Effector CD4-positive, alpha-beta T cell (primary cell): ENCODE measurements around the gene NDST1.

Experiments used
- DNase-seq: peaks from one replicate; pipeline ENCODE4 v3.0.0-alpha.2; 2020

Gene NDST1

GRCh38 chr5:150590979-150591695 is 83.2 kb downstream of the NDST1 start:
- no peak for DNase-seq

- DNase-seq: no peak
Observed at GRCh38 chr5:150593593-150593992, 85.7 kb downstream of the NDST1 start.

- DNase-seq: no peak
Observed at GRCh38 chr5:150593996-150594395, 86.1 kb downstream of the NDST1 start.

- no peak for DNase-seq
Observed at GRCh38 chr5:150595466-150596031, 87.6 kb downstream of the NDST1 start.

GRCh38 chr5:150596313-150596712 is 88.4 kb downstream of the NDST1 start:
- no peak for DNase-seq

- DNase-seq: no peak
Observed at GRCh38 chr5:150596826-150597225, 88.9 kb downstream of the NDST1 start.

GRCh38 chr5:150598006-150598405 is 90.1 kb downstream of the NDST1 start:
- no peak for DNase-seq

GRCh38 chr5:150598821-150599273 is 90.9 kb downstream of the NDST1 start:
- DNase-seq: no peak

- DNase-seq: no peak
Observed at GRCh38 chr5:150599281-150599680, 91.3 kb downstream of the NDST1 start.

- no peak for DNase-seq
Observed at GRCh38 chr5:150599917-150600511, 92.1 kb downstream of the NDST1 start.

- no peak for DNase-seq
Observed at GRCh38 chr5:150600616-150601490, 92.9 kb downstream of the NDST1 start.

GRCh38 chr5:150601491-150602345 is 93.8 kb downstream of the NDST1 start:
- DNase-seq: no peak

- DNase-seq: no peak
Observed at GRCh38 chr5:150603052-150603451, 95.1 kb downstream of the NDST1 start.

GRCh38 chr5:150603491-150603890 is 95.6 kb downstream of the NDST1 start:
- DNase-seq: no peak

GRCh38 chr5:150604010-150604409 is 96.1 kb downstream of the NDST1 start:
- DNase-seq: no peak

GRCh38 chr5:150604894-150605440 is 97.0 kb downstream of the NDST1 start:
- DNase-seq: no peak

- DNase-seq: no peak
Observed at GRCh38 chr5:150605546-150605945, 97.6 kb downstream of the NDST1 start.

GRCh38 chr5:150606476-150606875 is 98.5 kb downstream of the NDST1 start:
- DNase-seq: no peak

- no peak for DNase-seq
Observed at GRCh38 chr5:150607105-150607504, 99.2 kb downstream of the NDST1 start.
